WTC11 (cell line): ENCODE results near the gene MXRA8. TPM values are rescaled to one million over a fixed set of nuclear protein-coding genes. Genes with fewer than 3 reads are reported as not detected.
A peak's percentile ranks its signal among the peaks of the same experiment; 100 is the strongest.

ENCODE experiments used
- ATAC-seq: fragments of 200-7000 bp; cut with Tn5 transposase; 2 replicates; pipeline ENCODE4 v1.10.0; 2021; ENCODE audit warnings: mild to moderate bottlenecking, moderate library complexity
- CTCF ChIA-PET: fragments of 300-600 bp; sonication (Branson Sonifier 250); formaldehyde crosslinking; loops from one replicate; lab custom pipeline; 2021; ENCODE audit warnings: antibody characterized with exemption; lab: Charles Lee
- POLR2A ChIA-PET: fragments of 350-600 bp; sonication (Branson Sonifier 250); formaldehyde crosslinking; loops from one replicate; lab custom pipeline; 2021; ENCODE audit warnings: antibody characterized with exemption; lab: Charles Lee
- DNase-seq: peaks from one replicate; pipeline ENCODE4 v3.0.0; 2021; ENCODE audit warnings: low spot score
- H3K27ac Mint-ChIP-seq: 2 replicates; pipeline ENCODE4 v1.8.0; 2021; ENCODE audit warnings: mixed read lengths
- H3K27me3 Mint-ChIP-seq: 2 replicates; pipeline ENCODE4 v1.8.0; 2021; ENCODE audit warnings: low read depth, mild to moderate bottlenecking, moderate library complexity, mixed read lengths
- H3K36me3 Mint-ChIP-seq: 2 replicates; pipeline ENCODE4 v1.8.0; 2021; ENCODE audit warnings: mixed read lengths
- H3K4me1 Mint-ChIP-seq: 2 replicates; pipeline ENCODE4 v1.8.0; 2022; ENCODE audit warnings: mixed read lengths
- H3K4me3 Mint-ChIP-seq: 2 replicates; pipeline ENCODE4 v1.8.0; 2021; ENCODE audit warnings: mild to moderate bottlenecking, moderate library complexity, mixed read lengths
- H3K9me3 Mint-ChIP-seq: 2 replicates; pipeline ENCODE4 v1.8.0; 2021; ENCODE audit warnings: mixed read lengths
- ATF6 ChIP-seq: sonication (generic); formaldehyde crosslinking; IDR thresholded peaks from 2 replicates; pipeline ENCODE4 v1.8.1; 2023; ENCODE audit warnings: mild to moderate bottlenecking, missing genetic modification reagents
- CREB1 ChIP-seq: sonication (generic); formaldehyde crosslinking; IDR thresholded peaks from 2 replicates; pipeline ENCODE4 v1.8.0; 2023; ENCODE audit warnings: mild to moderate bottlenecking, missing genetic modification reagents
- CREM ChIP-seq: sonication (generic); formaldehyde crosslinking; IDR thresholded peaks from 2 replicates; pipeline ENCODE4 v1.8.1; 2022; ENCODE audit warnings: mild to moderate bottlenecking, missing genetic modification reagents, moderate library complexity
- E2F1 ChIP-seq: sonication (generic); formaldehyde crosslinking; IDR thresholded peaks from 2 replicates; pipeline ENCODE4 v1.8.0; 2022; ENCODE audit warnings: mild to moderate bottlenecking, missing genetic modification reagents
- E2F5 ChIP-seq: sonication (generic); formaldehyde crosslinking; IDR thresholded peaks from 2 replicates; pipeline ENCODE4 v1.8.1; 2022; ENCODE audit warnings: mild to moderate bottlenecking, moderate library complexity, missing genetic modification reagents
- EMX1 ChIP-seq: fragments of 250-450 bp; sonication (Bioruptor Pico); IDR thresholded peaks from 2 replicates; pipeline ENCODE4 v1.8.0; 2021; ENCODE audit warnings: mild to moderate bottlenecking
- ESRRA ChIP-seq: sonication (generic); formaldehyde crosslinking; IDR thresholded peaks from 2 replicates; pipeline ENCODE4 v1.8.1; 2022; ENCODE audit warnings: mild to moderate bottlenecking, missing genetic modification reagents, borderline replicate concordance
- HMGA2 ChIP-seq: fragments of 250-450 bp; sonication (Bioruptor Pico); IDR thresholded peaks from 2 replicates; pipeline ENCODE4 v1.4.0; 2021; ENCODE audit warnings: mild to moderate bottlenecking, moderate library complexity
- HMGXB4 ChIP-seq: sonication (generic); formaldehyde crosslinking; IDR thresholded peaks from 2 replicates; pipeline ENCODE4 v1.8.1; 2023; ENCODE audit warnings: mild to moderate bottlenecking, moderate library complexity, missing genetic modification reagents
- JAZF1 ChIP-seq: fragments of 250-450 bp; sonication (Bioruptor Pico); IDR thresholded peaks from 2 replicates; pipeline ENCODE4 v1.9.0; 2021; ENCODE audit warnings: moderate library complexity, mild to moderate bottlenecking, inconsistent platforms
- MAX ChIP-seq: sonication (generic); formaldehyde crosslinking; IDR thresholded peaks from 2 replicates; pipeline ENCODE4 v1.8.0; 2022; ENCODE audit warnings: mild to moderate bottlenecking, missing genetic modification reagents
- NFYB ChIP-seq: sonication (generic); formaldehyde crosslinking; conservative IDR thresholded peaks from 2 replicates; pipeline ENCODE4 v1.8.0; 2022; ENCODE audit warnings: low read depth, missing genetic modification reagents
- NR1H2 ChIP-seq: sonication (generic); formaldehyde crosslinking; IDR thresholded peaks from 2 replicates; pipeline ENCODE4 v1.9.0; 2021; ENCODE audit warnings: mild to moderate bottlenecking, moderate library complexity, missing genetic modification reagents
- NR3C1 ChIP-seq: sonication (generic); formaldehyde crosslinking; conservative IDR thresholded peaks from 2 replicates; pipeline ENCODE4 v1.8.1; 2023; ENCODE audit warnings: low read depth, mild to moderate bottlenecking, missing genetic modification reagents
- PRRX2 ChIP-seq: fragments of 250-450 bp; sonication (Bioruptor Pico); IDR thresholded peaks from 2 replicates; pipeline ENCODE4 v1.8.0; 2021; ENCODE audit warnings: mild to moderate bottlenecking
- SOX15 ChIP-seq: fragments of 250-450 bp; sonication (Bioruptor Pico); IDR thresholded peaks from 2 replicates; pipeline ENCODE4 v1.9.0; 2021; ENCODE audit warnings: mild to moderate bottlenecking
- STAT6 ChIP-seq: sonication (generic); formaldehyde crosslinking; conservative IDR thresholded peaks from 2 replicates; pipeline ENCODE4 v1.8.1; 2023; ENCODE audit warnings: mild to moderate bottlenecking, low read depth, missing genetic modification reagents, moderate library complexity
- TEAD1 ChIP-seq: sonication (generic); formaldehyde crosslinking; IDR thresholded peaks from 2 replicates; pipeline ENCODE4 v1.8.0; 2022; ENCODE audit warnings: mild to moderate bottlenecking, missing genetic modification reagents
- TP53 ChIP-seq: sonication (generic); formaldehyde crosslinking; IDR thresholded peaks from 2 replicates; pipeline ENCODE4 v1.8.1; 2023; ENCODE audit warnings: mild to moderate bottlenecking, missing genetic modification reagents
- USF1 ChIP-seq: sonication (generic); formaldehyde crosslinking; IDR thresholded peaks from 2 replicates; pipeline ENCODE4 v1.8.0; 2022; ENCODE audit warnings: mild to moderate bottlenecking, missing genetic modification reagents
- ZNF281 ChIP-seq: sonication (generic); formaldehyde crosslinking; IDR thresholded peaks from 2 replicates; pipeline ENCODE4 v1.8.0; 2023; ENCODE audit warnings: mild to moderate bottlenecking, missing genetic modification reagents
- ZNF396 ChIP-seq: fragments of 250-450 bp; sonication (Bioruptor Pico); IDR thresholded peaks from 2 replicates; pipeline ENCODE4 v1.8.0; 2021; ENCODE audit warnings: mild to moderate bottlenecking, moderate library complexity, borderline replicate concordance
- total RNA-seq: library from RNA; stranded (reverse); gene quantifications from 3 replicates; pipeline ENCODE4 v1.2.3, GENCODE V29; 2021

The MXRA8 gene
- total RNA-seq, 1 experiment from 2014 or later = 6.7 TPM

GRCh38 chr1:1304331-1305299 is 53.7 kb downstream of the MXRA8 start (continued):
- TF ChIP-seq ZNF281 (CRISPR knock-in tag) = no peak
- peak; percentile 64 for TF ChIP-seq E2F5 (CRISPR knock-in tag)
- TF ChIP-seq ZNF396 (CRISPR knock-in tag) = no peak
- peak; percentile 86 for TF ChIP-seq MAX (CRISPR knock-in tag)
- TF ChIP-seq HMGA2 (CRISPR knock-in tag) = no peak
- TF ChIP-seq JAZF1 (CRISPR knock-in tag) = no peak
- TF ChIP-seq ESRRA (CRISPR knock-in tag) = no peak
- TF ChIP-seq STAT6 = no peak
- TF ChIP-seq EMX1 = no peak
- TF ChIP-seq TEAD1 (CRISPR knock-in tag) = no peak
- TF ChIP-seq PRRX2 (CRISPR knock-in tag) = no peak
- TF ChIP-seq USF1 (CRISPR knock-in tag) = peak; percentile 94
- no peak for TF ChIP-seq NR1H2
- no peak for TF ChIP-seq NR3C1 (CRISPR knock-in tag)
- TF ChIP-seq, all 79 proteins: peak for 8

GRCh38 chr1:1303736-1304135 is 54.6 kb downstream of the MXRA8 start:
- ChIA-PET POLR2A (interaction anchor here (1.0 to 2.6 kb wide), 2 partner anchors 8 to 12 kb away, joined by 3 to 7 read pairs; no protein-coding TSS in a partner anchor), CTCF (interaction anchor here (7.6 kb wide), 1 partner anchor 12 kb away, joined by 81 read pairs; no protein-coding TSS in a partner anchor)
- Mint-ChIP-seq H3K9me3 (no peaks in the 10 kb centered on the region), H3K27me3 (peaks cover 6% of the 10 kb centered on the region; the same call in 1 of the 2 replicates), H3K4me1 (peaks cover 21% of the 10 kb centered on the region), H3K36me3 (no peaks in the 10 kb centered on the region), H3K27ac (no peak overlapping the region), H3K4me3 (no peak overlapping the region)
- no peak for DNase-seq
- no peak for ATAC-seq
- no peak for TF ChIP-seq ZNF396 (CRISPR knock-in tag)
- TF ChIP-seq E2F1 = no peak
- no peak for TF ChIP-seq MAX (CRISPR knock-in tag)
- TF ChIP-seq CREB1 = no peak
- TF ChIP-seq HMGXB4 (CRISPR knock-in tag) = no peak
- no peak for TF ChIP-seq NFYB
- TF ChIP-seq PRRX2 (CRISPR knock-in tag) = no peak
- TF ChIP-seq ATF6 (CRISPR knock-in tag) = no peak
- no peak for TF ChIP-seq TP53
- no peak for TF ChIP-seq CREM
- TF ChIP-seq SOX15 (CRISPR knock-in tag) = no peak
